Fibroblast of upper back skin (primary cell): ENCODE measurements around the gene DCAF4.
"Not testable (repeated sequence)": the region's sequence is repeated elsewhere in the genome, so short reads cannot be mapped to it uniquely, and the experiment has no call there.

ENCODE experiments used
- DNase-seq: peaks from one replicate; pipeline ENCODE4 v3.0.0-alpha.2; 2013

The DCAF4 gene

DNA sequence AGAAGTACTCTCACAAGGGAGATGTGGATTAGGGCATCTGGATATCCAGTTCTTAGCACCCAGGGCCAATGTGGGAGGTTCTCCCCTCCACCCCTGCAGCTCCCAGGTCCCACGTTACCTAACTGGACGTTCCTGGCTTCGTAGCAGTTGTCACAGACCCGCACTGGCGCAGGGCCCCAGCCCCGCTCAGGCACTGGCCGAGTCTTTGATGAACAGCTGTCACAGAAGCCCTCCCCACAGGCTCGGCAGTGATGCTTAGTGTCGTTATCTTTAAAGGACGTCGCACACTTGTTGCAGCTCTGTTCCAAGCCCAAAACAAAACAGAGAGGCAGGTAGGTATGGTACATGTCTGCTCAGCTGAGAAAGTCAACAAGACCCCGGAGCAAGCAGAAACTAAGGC, 48.4 kb downstream of the DCAF4 start:
- no peak for DNase-seq

DNA sequence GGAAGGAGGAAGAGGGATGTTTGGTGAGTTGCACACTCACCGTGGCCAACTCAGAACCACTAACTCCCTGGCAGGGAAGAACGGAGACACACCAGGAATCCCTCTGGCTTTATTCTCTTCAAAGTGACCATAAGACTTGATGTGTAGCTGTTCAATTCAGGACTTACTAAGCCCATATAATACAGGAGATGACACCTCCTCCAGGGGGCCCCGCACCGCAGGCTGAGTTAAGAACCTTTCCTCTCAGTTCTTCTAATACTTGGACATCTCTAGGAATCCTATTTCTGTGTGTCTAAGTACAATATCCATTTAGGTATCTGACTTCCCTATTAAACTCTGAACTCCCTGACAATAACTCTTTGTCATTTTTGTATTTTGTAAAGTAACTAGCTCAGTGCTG, 49.5 kb downstream of the DCAF4 start:
- DNase-seq = no peak

DNA sequence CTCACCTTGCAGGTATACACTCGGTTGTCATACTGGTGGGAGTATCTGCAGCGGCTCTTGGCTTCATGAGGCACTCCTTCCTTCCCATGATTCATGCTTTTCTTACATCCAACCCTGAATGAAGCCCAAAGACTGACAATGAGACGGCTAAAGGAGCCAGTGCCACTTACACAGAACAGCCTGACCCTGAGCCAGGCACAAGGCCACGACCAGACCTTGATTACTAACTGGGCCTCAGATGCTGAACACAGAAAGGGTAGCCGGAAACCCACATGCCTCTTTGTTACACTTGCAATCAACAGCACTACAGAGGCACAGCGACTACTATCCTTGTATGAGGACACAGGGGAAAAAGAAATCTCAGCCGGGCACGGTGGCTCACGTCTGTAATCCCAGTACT, 52.6 kb downstream of the DCAF4 start:
- DNase-seq = no peak

DNA sequence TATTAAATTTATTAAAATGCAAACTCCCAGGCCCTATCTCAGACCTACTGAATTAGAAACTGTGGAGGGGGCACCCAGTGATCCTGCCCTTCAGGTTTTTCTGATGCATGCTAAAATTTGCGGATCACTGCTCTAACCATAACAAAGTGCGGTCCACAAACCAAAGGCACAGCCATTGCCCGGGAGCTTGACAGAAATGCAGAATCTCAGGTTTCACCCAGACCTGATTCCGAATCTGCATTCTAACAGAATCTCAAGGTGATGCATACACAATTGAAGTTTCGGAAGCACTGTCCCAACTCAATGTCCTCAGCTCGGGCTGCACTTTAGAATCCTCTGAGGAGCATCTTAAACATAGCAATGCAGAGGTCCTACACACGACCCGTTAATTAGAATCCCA, 54.6 kb downstream of the DCAF4 start:
- DNase-seq = no peak

DNA sequence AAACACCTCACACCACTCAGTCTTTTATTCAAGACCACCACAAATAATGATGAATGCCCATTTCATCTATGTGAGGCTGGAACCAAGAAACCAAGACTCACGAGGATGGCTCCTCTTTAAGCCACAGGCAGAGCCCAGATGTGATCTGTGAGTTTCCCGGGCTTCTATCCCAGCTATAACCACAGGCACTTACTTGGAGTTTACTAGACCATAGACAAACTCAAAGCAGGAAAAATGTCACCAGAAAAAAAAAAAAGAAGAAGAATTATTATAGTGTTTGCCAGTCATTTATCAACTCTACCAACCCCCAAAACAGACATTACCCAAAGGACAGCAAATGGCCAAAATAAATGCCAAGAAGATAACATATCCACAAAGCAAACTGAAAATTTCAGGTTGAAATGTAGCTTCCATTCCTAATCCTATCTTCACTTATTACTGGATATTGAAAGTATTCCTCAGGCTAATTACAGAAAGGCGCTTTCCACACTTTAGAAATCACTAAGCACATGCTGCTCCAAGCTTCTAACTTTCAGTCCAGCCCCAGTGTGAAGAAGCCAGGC, 56.0 kb downstream of the DCAF4 start:
- DNase-seq = peak; percentile 7

DNA sequence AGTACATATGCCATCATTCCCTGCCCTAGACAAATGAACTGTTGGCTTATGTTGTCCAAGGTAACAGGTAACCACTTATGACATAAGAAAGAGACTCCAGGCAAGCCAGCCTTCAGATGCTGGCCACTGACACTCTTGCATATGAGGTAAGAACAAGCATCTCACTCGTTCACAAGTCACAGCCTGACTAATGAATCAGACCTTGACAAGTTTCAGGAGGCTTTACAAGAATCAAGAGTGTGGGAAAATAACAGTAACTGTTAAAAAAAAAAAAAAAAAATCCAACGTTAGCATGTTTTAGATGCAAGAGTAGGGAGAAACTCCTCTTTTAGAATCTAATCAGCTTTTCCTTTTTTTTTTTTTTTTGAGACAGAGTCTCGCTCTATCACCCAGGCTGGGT, 60.0 kb downstream of the DCAF4 start:
- DNase-seq = no peak

DNA sequence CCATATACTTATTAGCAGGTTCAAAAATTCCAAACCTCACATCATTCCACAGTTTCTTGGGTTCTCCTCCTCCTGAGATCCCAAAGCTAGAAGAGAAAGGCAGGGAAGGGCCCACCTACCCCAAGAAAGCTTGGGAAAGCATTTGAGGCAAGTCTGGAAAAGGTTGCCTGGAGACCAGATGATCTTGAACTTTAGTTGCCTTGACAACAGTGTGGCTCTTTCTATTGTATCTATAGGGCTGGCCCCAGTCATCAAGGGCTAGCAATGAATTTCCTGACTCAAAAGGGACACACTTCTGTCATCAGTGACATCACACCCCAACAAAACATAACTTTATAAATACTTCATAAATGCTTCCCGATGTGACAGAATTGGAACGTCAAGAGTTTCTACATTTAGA, 60.6 kb downstream of the DCAF4 start:
- DNase-seq = no peak

DNA sequence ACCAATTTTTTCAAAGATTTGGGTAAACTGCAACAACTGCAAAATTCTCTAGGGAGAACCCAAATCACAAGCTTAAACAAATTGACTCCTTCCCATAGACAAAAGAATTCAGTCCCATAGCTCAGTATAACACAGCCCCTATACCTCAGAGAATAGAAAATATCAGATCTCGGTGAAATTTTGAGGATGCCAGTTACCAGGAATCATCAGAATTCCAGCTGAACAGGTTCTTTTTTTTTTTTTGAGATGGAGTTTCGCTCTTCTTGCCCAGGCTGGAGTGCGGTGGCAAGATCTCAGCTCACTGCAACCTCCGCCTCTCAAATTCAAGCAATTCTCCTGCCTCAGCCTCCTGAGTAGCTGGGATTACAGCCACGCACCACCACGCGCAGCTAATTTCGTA, 63.9 kb downstream of the DCAF4 start:
- no peak for DNase-seq

DNA sequence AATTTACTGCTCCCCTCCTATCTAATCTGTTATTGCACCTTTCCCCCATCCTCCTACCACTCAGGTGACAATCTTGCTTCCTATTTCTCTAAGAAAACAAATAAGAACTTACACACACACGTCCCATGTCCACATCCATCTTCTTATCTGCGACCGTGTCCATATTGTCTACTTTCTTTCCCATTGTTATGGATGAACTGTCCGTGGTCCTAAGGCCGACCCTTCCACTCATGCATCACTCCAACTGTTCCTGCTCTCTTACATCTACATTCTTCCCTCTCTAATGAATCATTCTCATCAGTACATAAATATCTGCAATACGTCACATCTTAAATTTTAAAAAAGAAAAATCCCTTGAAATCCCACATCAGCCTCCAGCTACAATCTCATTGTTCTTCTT, 70.7 kb downstream of the DCAF4 start:
- DNase-seq = no peak

DNA sequence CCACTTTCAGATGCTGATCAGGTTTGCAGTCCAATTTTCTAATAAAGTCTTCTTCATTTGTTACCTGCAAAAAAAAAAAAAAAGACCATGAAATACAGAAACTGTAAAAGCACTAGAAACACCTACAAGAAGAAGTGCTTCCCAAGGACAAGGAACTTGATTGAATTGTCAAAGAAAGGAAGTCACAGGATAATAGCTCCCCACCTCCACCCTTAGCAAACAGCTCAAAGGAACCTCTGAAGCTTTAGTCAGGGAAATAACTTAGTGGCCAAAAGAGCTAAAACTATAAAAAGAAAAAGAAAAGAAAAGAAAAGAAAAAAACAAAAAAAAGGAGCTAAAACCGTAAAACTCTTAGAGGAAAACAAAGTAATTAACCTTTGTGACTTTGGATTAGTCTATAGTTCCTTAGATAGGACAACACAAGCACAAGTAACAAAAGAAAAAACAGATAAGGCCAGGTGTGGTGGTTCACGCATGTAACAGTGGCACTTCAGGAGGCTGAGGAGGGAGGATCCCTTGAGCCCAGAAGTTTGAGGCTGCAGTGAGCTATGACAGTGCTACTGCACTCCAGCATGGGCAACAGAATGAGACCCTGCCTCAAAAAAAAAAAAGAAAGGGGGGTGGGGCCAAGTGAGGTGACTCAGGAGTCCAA, 72.1 kb downstream of the DCAF4 start:
- DNase-seq = no peak

DNA sequence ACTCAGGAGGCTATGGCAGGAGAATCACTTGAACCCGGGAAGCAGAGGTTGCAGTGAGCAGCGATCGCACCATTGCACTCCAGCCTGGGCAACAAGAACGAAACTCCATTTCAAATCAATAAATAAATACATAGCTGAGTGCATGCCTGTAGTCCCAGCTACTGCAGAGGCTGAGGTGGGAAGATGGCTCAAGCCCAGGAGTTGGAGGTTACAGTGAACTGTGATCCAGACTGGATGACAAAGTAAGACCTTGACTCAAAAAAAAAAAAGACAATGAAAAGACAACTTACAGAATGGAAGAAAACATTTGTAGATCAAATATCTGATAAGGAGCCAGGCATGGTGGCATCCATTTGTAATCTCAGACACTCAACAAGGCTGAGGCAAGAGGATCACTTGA, 73.1 kb downstream of the DCAF4 start:
- DNase-seq = no peak

DNA sequence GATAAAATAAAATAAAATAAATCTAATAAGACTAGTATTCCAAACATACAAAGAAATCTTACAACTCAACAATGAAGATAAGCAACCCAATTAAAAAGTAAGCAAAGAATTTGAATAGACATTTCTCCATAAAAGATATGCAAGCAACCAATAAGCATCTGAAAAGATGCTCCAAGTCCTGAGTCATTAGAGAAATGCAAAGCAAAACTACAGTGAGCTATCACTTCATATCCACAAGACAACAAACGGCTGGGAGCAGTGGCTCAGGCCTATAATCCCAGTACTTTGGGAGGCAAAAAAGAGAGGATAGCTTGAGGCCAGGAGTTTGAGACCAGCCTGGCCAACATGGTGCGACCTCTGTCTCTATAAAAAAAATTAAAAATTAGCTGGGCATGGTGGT, 73.8 kb downstream of the DCAF4 start:
- no peak for DNase-seq

DNA sequence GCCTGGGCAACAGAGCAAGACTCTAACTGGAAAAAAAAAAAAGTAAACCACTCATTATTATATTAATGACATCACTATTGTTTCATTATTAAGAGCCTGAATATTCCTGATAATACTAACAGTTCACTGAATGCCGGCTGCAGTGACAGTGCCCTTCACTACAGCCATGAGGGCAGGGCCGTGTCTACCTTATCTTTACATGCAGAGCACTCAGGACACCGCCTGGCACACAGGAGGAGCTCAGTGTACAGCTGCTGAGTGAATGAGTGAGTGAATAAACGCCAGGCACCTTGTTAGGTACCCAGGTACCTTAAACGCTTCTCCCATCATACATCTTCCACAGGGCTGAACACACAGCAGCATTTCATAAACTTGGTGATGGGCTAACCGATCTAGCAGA, 77.4 kb downstream of the DCAF4 start:
- no peak for DNase-seq

DNA sequence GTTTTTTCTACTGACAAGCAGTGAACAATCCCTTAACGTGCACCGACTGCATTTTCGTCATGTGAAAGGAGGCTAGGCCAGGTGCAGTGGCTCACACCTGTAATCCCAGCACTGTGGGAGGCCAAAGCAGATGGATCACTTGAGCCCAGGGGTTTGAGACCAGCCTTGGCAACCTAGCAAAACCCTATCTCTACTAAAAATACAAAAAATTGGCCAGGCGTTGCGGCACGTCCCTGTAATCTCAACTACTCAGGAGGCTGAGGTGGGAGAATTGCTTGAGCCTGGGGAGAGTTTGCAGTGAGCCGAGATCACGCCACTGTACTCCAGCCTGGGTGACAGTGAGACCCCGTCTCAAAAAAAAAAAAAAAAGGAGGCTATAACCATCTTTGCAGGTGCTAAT, 78.4 kb downstream of the DCAF4 start:
- DNase-seq = not testable (repeated sequence)

DNA sequence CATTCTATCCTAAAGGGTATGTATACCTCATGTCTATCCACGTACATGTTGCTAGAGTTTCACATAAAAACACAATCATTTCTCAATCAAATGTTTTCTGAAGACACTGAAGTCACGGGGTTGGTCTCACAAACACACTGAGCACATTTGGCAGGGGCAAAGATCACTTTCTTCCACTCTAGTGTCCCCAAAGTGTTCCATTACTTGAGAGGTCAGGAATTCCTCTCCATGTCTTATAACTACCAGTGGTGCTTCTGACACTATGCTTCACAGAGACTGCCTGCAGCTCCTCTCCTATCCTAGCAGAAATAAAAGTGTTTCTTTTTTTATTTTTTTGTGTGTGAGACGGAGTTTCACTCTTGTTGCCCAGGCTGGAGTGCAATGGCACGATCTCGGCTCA, 81.6 kb downstream of the DCAF4 start:
- DNase-seq = no peak

DNA sequence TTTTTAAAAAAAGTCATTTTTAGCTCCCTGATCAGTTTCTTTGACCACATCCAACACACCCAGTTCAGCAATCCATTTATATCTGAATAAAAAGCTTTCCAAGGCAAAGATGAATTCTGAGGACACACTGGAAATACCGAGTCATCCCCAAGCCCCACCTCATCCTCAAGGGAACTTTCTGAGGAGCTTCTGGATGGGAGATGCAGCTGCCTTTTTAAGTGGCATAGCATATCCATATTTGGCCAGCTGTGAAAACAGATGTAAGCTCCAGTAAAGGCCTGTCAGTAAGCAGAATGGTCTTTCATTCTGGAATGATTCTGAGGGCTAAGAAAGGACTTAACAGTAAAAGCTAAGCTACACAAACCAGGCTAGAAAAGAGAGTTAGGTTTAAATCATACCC, 82.2 kb downstream of the DCAF4 start:
- peak; percentile 71 for DNase-seq
